Measurements from ENCODE around the gene GPR137. TPM values are rescaled to one million over a fixed set of nuclear protein-coding genes. Genes with fewer than 3 reads are reported as not detected.

GPR137 gene
- total and polyA plus RNA-seq, 9 of the 15 experiments (the other 6 are each of a cell fraction or from before 2014, with no cell fraction given): 0.32 to 26.7 (median 10.7) TPM

GRCh38 chr11:64267207-64267945 lies 18.3 kb upstream of the GPR137 start (continued):
- TF ChIP-seq CEBPZ (IDR thresholded peaks at IDR 0.05; ENCODE audit: borderline replicate concordance, low read depth, low read length) (no peak), KAT8 (IDR thresholded peaks at IDR 0.05; ENCODE audit: low read depth) (no peak), HDAC1 (IDR thresholded peaks at IDR 0.05) (no peak), ETS2 (tag; IDR thresholded peaks at IDR 0.05; ENCODE audit: borderline replicate concordance, poor library complexity, severe bottlenecking) (no peak), RBM22 (IDR thresholded peaks at IDR 0.05; ENCODE audit: low read depth, low read length, poor library complexity, severe bottlenecking) (peak; percentile 21), NFYB (IDR thresholded peaks at IDR 0.05; ENCODE audit: extremely low read depth, insufficient read length) (no peak), SIN3A (IDR thresholded peaks at IDR 0.05; ENCODE audit: borderline replicate concordance in 2 of 2, control insufficient read depth in 1 of 2, low read depth in 2 of 2, low read length in 2 of 2) (no peak)
